HG02642 (cell line): ENCODE data around the gene EPS15.
A peak's percentile ranks its signal among the peaks of the same experiment; 100 is the strongest.
"Not testable (repeated sequence)": the region's sequence is repeated elsewhere in the genome, so short reads cannot be mapped to it uniquely, and the experiment has no call there.

ENCODE experiments used
- ATAC-seq: cut with Tn5 transposase; IDR thresholded peaks from one replicate; pipeline ENCODE4 v1.9.1; 2021; ENCODE audit warnings: mild to moderate bottlenecking; ENCODE audit not compliant: unreplicated experiment, poor library complexity

EPS15 gene

GRCh38 chr1:51549016-51549619, 30.1 kb upstream of the EPS15 start:
- no peak for ATAC-seq

- ATAC-seq, result no peak
These were observed 24.8 kb upstream of the EPS15 start for GRCh38 chr1:51543858-51544257.

- ATAC-seq, result no peak
These were observed 23.3 kb upstream of the EPS15 start for GRCh38 chr1:51542158-51542953.

- no peak for ATAC-seq
These were observed 22.4 kb upstream of the EPS15 start for GRCh38 chr1:51541313-51542050.

GRCh38 chr1:51537568-51537967, 18.5 kb upstream of the EPS15 start:
- no peak for ATAC-seq

GRCh38 chr1:51535006-51535592, 16.0 kb upstream of the EPS15 start:
- ATAC-seq, result no peak

- ATAC-seq, result no peak
These were observed 15.4 kb upstream of the EPS15 start for GRCh38 chr1:51534447-51534846.

GRCh38 chr1:51532853-51533252, 13.8 kb upstream of the EPS15 start:
- ATAC-seq, result no peak

GRCh38 chr1:51530447-51530846, 11.4 kb upstream of the EPS15 start:
- ATAC-seq, result not testable (repeated sequence)

GRCh38 chr1:51527144-51527543, 8.1 kb upstream of the EPS15 start:
- ATAC-seq, result no peak

- ATAC-seq, result no peak
These were observed 7.2 kb upstream of the EPS15 start for GRCh38 chr1:51526248-51526647.

- no peak for ATAC-seq
These were observed 6.2 kb upstream of the EPS15 start for GRCh38 chr1:51525295-51525694.

GRCh38 chr1:51524817-51525216, 5.8 kb upstream of the EPS15 start:
- no peak for ATAC-seq

- ATAC-seq, result no peak
These were observed 4.9 kb upstream of the EPS15 start for GRCh38 chr1:51523931-51524330.

GRCh38 chr1:51520700-51521248, 1.7 kb upstream of the EPS15 start:
- no peak for ATAC-seq

GRCh38 chr1:51519865-51520699, 1.0 kb upstream of the EPS15 start:
- ATAC-seq, result no peak

GRCh38 chr1:51518586-51519047, 449 bp downstream of the EPS15 start:
- ATAC-seq, result peak; percentile 38

- ATAC-seq, result peak; percentile 27
These were observed 957 bp downstream of the EPS15 start for GRCh38 chr1:51518033-51518585.

- ATAC-seq, result no peak
These were observed 1.6 kb downstream of the EPS15 start for GRCh38 chr1:51517361-51518032.
